Astrocyte of the hippocampus (primary cell): ENCODE measurements around the gene SEC31B.

Experiments
- DNase-seq: peaks from one replicate; pipeline ENCODE4 v3.0.0; 2011; ENCODE audit warnings: low read depth, low spot score

Gene SEC31B

GRCh38 chr10:100501423-100501822 lies 18.2 kb downstream of the SEC31B start:
- DNase-seq: no peak

GRCh38 chr10:100498059-100498458 lies 21.6 kb downstream of the SEC31B start:
- no peak for DNase-seq

GRCh38 chr10:100496567-100496966 lies 23.1 kb downstream of the SEC31B start:
- no peak for DNase-seq

GRCh38 chr10:100490531-100490930 lies 29.1 kb downstream of the SEC31B start:
- no peak for DNase-seq

GRCh38 chr10:100489396-100489795 lies 30.3 kb downstream of the SEC31B start:
- no peak for DNase-seq

GRCh38 chr10:100487529-100487928 lies 32.1 kb downstream of the SEC31B start:
- DNase-seq: no peak

GRCh38 chr10:100485801-100486495 lies 33.7 kb downstream of the SEC31B start:
- DNase-seq: no peak

- DNase-seq: peak; percentile 32
Measured at GRCh38 chr10:100485366-100485765, 34.3 kb downstream of the SEC31B start.

- DNase-seq: no peak
Measured at GRCh38 chr10:100483876-100484666, 35.6 kb downstream of the SEC31B start.

- no peak for DNase-seq
Measured at GRCh38 chr10:100482834-100483185, 36.9 kb downstream of the SEC31B start.

- peak; percentile 89 for DNase-seq
Measured at GRCh38 chr10:100482181-100482833, 37.4 kb downstream of the SEC31B start.

GRCh38 chr10:100481462-100482081 lies 38.1 kb downstream of the SEC31B start:
- peak; percentile 93 for DNase-seq

GRCh38 chr10:100480002-100480401 lies 39.7 kb downstream of the SEC31B start:
- DNase-seq: no peak

GRCh38 chr10:100479037-100479436 lies 40.6 kb downstream of the SEC31B start:
- no peak for DNase-seq

- DNase-seq: no peak
Measured at GRCh38 chr10:100477970-100478369, 41.7 kb downstream of the SEC31B start.

- no peak for DNase-seq
Measured at GRCh38 chr10:100470367-100470766, 49.3 kb downstream of the SEC31B start.

GRCh38 chr10:100469756-100470155 lies 49.9 kb downstream of the SEC31B start:
- no peak for DNase-seq

- DNase-seq: no peak
Measured at GRCh38 chr10:100468978-100469377, 50.7 kb downstream of the SEC31B start.

GRCh38 chr10:100468322-100468721 lies 51.3 kb downstream of the SEC31B start:
- DNase-seq: no peak

- DNase-seq: no peak
Measured at GRCh38 chr10:100462709-100463108, 57.0 kb downstream of the SEC31B start, which contains the start of gene WNT8B. Gene WNT8B, plus strand, starts transcription at chr10:100463009. Its CDS starts 160 bp downstream, at chr10:100463169.

GRCh38 chr10:100448951-100449350 lies 70.7 kb downstream of the SEC31B start:
- no peak for DNase-seq

- no peak for DNase-seq
Measured at GRCh38 chr10:100447663-100448062, 72.0 kb downstream of the SEC31B start.
